Activated CD4-positive, alpha-beta memory T cell treated with anti-CD3 and anti-CD28 coated beads for 36 hours (primary cell): ENCODE measurements around the gene SGCA. TPM values are rescaled to one million over a fixed set of nuclear protein-coding genes. Genes with fewer than 3 reads are reported as not detected.

Source experiments
- CTCF ChIA-PET: fragments of 350-600 bp; sonication (Branson Sonifier 250); formaldehyde crosslinking; loops from one replicate; lab custom pipeline; 2021; ENCODE audit warnings: antibody characterized with exemption, inconsistent platforms; lab: Charles Lee
- POLR2A ChIA-PET: fragments of 350-600 bp; sonication (Branson Sonifier 250); formaldehyde crosslinking; loops from one replicate; lab custom pipeline; 2021; ENCODE audit warnings: antibody characterized with exemption; lab: Charles Lee
- DNase-seq: peaks from one replicate; pipeline ENCODE4 v3.0.0-alpha.2; 2020
- H3K27ac Mint-ChIP-seq: one replicate; pipeline ENCODE4 v1.8.0; 2021; ENCODE audit warnings: mixed read lengths
- H3K27me3 Mint-ChIP-seq: one replicate; pipeline ENCODE4 v1.8.0; 2021; ENCODE audit warnings: mixed read lengths
- H3K36me3 Mint-ChIP-seq: one replicate; pipeline ENCODE4 v1.8.0; 2021; ENCODE audit warnings: mixed read lengths
- H3K4me1 Mint-ChIP-seq: one replicate; pipeline ENCODE4 v1.8.0; 2021; ENCODE audit warnings: low read depth, mixed read lengths
- H3K4me3 Mint-ChIP-seq: one replicate; pipeline ENCODE4 v1.8.0; 2021; ENCODE audit warnings: mild to moderate bottlenecking, mixed read lengths
- H3K9me3 Mint-ChIP-seq: one replicate; pipeline ENCODE4 v1.8.0; 2021; ENCODE audit warnings: mixed read lengths
- intact Hi-C: fragments of 100-400 bp; cut with micrococcal nuclease; formaldehyde crosslinking; loops from one replicate; pipeline ENCODE4 v1.15.1; 2023
- total RNA-seq, 2 experiments: library from RNA; stranded (reverse); gene quantifications; one replicate each; pipeline ENCODE4 v1.2.3, GENCODE V29; 2021

SGCA gene
- total RNA-seq, 2 experiments from 2014 or later = 0.59 TPM; not detected in 1

- ChIA-PET POLR2A (interaction anchor here (1.1 to 1.3 kb wide), 2 partner anchors 26 to 48 kb away, joined by 3 read pairs; no protein-coding TSS in a partner anchor), CTCF (interaction anchor here (0.6 to 2.1 kb wide), 4 partner anchors 19 to 96 kb away, joined by 3 to 9 read pairs (median 4); no protein-coding TSS in a partner anchor)
- Mint-ChIP-seq H3K9me3 (no peaks in the 10 kb centered on the region), H3K27ac (peak overlapping the region; percentile 11), H3K27me3 (peaks cover 1% of the 10 kb centered on the region), H3K4me1 (peaks cover 31% of the 10 kb centered on the region), H3K36me3 (peaks cover 60% of the 10 kb centered on the region), H3K4me3 (no peak overlapping the region)
- DNase-seq = no peak
- intact Hi-C loops = no loop called here
These were observed 29.6 kb upstream of the SGCA start for GRCh38 chr17:50136096-50136687.

GRCh38 chr17:50137042-50137441, 28.8 kb upstream of the SGCA start:
- ChIA-PET POLR2A (interaction anchor here (0.6 to 1.3 kb wide), 3 partner anchors 9 to 49 kb away, joined by 3 read pairs; no protein-coding TSS in a partner anchor), CTCF (interaction anchor here (1.0 to 2.1 kb wide), 3 partner anchors 20 to 63 kb away, joined by 3 to 9 read pairs (median 5); no protein-coding TSS in a partner anchor)
- Mint-ChIP-seq H3K4me1 (peaks cover 33% of the 10 kb centered on the region), H3K27ac (no peak overlapping the region), H3K4me3 (no peak overlapping the region), H3K36me3 (peaks cover 67% of the 10 kb centered on the region), H3K27me3 (no peaks in the 10 kb centered on the region), H3K9me3 (no peaks in the 10 kb centered on the region)
- intact Hi-C loops = no loop called here
- DNase-seq = no peak

DNA sequence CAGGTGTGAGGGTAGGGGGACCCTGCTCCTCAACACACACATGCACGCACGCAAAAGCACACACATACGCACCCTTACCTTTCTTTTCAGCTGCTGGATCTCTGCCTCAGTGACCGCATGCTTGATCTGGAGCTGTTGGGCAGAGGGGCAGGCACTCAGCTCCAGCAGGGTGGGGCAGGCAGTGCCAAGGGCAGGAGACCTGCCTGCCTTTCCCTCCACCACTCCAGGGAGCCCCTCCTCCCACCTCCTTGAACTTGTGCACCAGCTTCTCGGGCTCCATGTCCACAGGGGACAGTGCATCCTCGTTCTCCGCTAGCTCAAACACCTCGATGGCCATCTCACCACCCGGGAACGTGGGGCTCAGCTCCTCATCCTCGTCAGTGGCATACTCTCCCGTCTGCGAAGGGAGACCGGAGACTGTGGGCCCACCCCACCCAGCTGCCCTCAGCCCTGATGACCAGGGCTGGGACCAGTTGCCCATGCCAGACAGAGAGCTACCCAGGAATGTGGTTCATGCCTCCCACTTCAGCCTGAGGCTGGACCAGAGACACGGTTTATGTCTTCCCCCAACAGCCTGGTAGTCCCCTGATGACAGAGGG, 26.5 kb upstream of the SGCA start:
- peaks cover 76% of the 10 kb centered on the region for H3K36me3 Mint-ChIP-seq
- H3K4me3 Mint-ChIP-seq = no peak overlapping the region
- no peaks in the 10 kb centered on the region for H3K27me3 Mint-ChIP-seq
- H3K9me3 Mint-ChIP-seq = no peaks in the 10 kb centered on the region
- no peak for DNase-seq
- intact Hi-C loops = no loop called here
- no peak overlapping the region for H3K27ac Mint-ChIP-seq
- POLR2A ChIA-PET = interaction anchor here (0.8 to 1.2 kb wide), 2 partner anchors 11 to 45 kb away, joined by 4 to 9 read pairs; partner anchors contain the start of gene PPP1R9B
- H3K4me1 Mint-ChIP-seq = peaks cover 49% of the 10 kb centered on the region
- CTCF ChIA-PET = interaction anchor here (0.8 to 3.9 kb wide), 18 partner anchors 9 to 158 kb away, joined by 3 to 48 read pairs (median 12); partner anchors contain the start of genes PPP1R9B, SAMD14 and SGCA

GRCh38 chr17:50139950-50140885, 25.6 kb upstream of the SGCA start:
- Mint-ChIP-seq H3K4me3 (peak overlapping the region; percentile 55), H3K4me1 (peaks cover 58% of the 10 kb centered on the region), H3K27me3 (no peaks in the 10 kb centered on the region), H3K36me3 (peaks cover 81% of the 10 kb centered on the region), H3K9me3 (no peaks in the 10 kb centered on the region), H3K27ac (peak overlapping the region; percentile 77)
- ChIA-PET CTCF (interaction anchor here (0.6 to 3.9 kb wide), 14 partner anchors 8 to 157 kb away, joined by 3 to 48 read pairs (median 13); partner anchors contain the start of genes PPP1R9B and SAMD14), POLR2A (interaction anchor here (1.0 to 1.2 kb wide), 4 partner anchors 8 to 206 kb away, joined by 3 to 9 read pairs (median 3); partner anchors contain the start of gene PPP1R9B)
- peak; percentile 89 for DNase-seq
- intact Hi-C loops = loop anchor here (1.0 kb wide), 2 partner anchors 11 to 21 kb away; no protein-coding TSS in a partner anchor

- intact Hi-C loops = no loop called here
- Mint-ChIP-seq H3K9me3 (no peaks in the 10 kb centered on the region), H3K4me3 (peak overlapping the region; percentile 24), H3K4me1 (peaks cover 68% of the 10 kb centered on the region), H3K27ac (peak overlapping the region; percentile 77), H3K27me3 (no peaks in the 10 kb centered on the region), H3K36me3 (peaks cover 81% of the 10 kb centered on the region)
- ChIA-PET POLR2A (interaction anchor here (1.0 to 1.2 kb wide), 3 partner anchors 9 to 205 kb away, joined by 3 read pairs; no protein-coding TSS in a partner anchor), CTCF (interaction anchor here (1.0 to 3.9 kb wide), 13 partner anchors 7 to 156 kb away, joined by 3 to 48 read pairs (median 14); partner anchors contain the start of genes PPP1R9B and SAMD14)
- DNase-seq = no peak
These were observed 24.6 kb upstream of the SGCA start for GRCh38 chr17:50141026-50141744.

GRCh38 chr17:50141745-50142110, 24.1 kb upstream of the SGCA start:
- Mint-ChIP-seq H3K4me3 (peak overlapping the region; percentile 10), H3K9me3 (no peaks in the 10 kb centered on the region), H3K27ac (peak overlapping the region; percentile 77), H3K36me3 (peaks cover 79% of the 10 kb centered on the region), H3K27me3 (no peaks in the 10 kb centered on the region), H3K4me1 (peaks cover 71% of the 10 kb centered on the region)
- POLR2A ChIA-PET = interaction anchor here (1.2 kb wide), 1 partner anchor 205 kb away, joined by 3 read pairs; no protein-coding TSS in a partner anchor
- intact Hi-C loops = no loop called here
- peak; percentile 37 for DNase-seq
- CTCF ChIA-PET = interaction anchor here (1.2 to 3.9 kb wide), 6 partner anchors 19 to 59 kb away, joined by 3 to 48 read pairs (median 10); no protein-coding TSS in a partner anchor

DNA sequence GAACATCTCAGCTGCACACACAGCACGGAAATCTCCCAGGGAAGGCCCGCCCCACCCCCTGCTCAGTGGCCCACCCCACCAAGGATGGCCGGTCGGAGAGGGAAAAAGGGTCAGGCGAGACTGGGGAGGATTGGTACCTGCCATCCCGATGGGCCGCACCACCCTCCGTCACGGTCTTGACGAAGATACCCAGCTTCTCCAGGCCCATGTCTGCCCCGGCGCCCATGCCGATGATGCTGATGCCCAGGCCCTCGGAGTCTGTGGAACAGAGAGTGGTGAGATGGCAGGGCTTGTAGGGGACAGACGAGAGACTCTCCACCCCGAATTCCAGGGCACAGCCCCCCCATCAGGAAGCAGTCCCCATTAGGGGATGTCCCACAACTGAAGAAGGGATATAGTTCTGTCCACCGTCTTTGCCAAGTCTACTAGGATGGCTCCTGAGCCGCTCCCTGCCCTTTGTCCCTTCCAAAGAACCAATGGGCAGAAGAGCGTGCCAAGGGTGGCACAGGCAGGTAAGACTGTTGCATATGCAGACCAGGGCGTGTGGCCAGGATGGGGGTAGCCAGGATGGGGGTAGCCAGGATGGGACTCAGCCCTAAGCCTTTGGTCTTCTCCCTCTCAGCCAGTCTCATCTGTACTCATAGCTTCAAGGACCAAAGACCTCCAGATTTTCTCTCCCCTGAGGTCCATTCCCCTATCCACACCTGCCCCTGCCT, 22.2 kb upstream of the SGCA start:
- ChIA-PET POLR2A (no interaction called here), CTCF (interaction anchor here (0.6 to 1.7 kb wide), 3 partner anchors 13 to 26 kb away, joined by 3 to 5 read pairs (median 4); partner anchors contain the start of gene SAMD14)
- intact Hi-C loops = no loop called here
- H3K4me3 Mint-ChIP-seq = no peak overlapping the region
- H3K27ac Mint-ChIP-seq = peak overlapping the region; percentile 69
- H3K4me1 Mint-ChIP-seq = peaks cover 80% of the 10 kb centered on the region
- DNase-seq = no peak
- H3K9me3 Mint-ChIP-seq = no peaks in the 10 kb centered on the region
- H3K36me3 Mint-ChIP-seq = peaks cover 77% of the 10 kb centered on the region
- no peaks in the 10 kb centered on the region for H3K27me3 Mint-ChIP-seq

DNA sequence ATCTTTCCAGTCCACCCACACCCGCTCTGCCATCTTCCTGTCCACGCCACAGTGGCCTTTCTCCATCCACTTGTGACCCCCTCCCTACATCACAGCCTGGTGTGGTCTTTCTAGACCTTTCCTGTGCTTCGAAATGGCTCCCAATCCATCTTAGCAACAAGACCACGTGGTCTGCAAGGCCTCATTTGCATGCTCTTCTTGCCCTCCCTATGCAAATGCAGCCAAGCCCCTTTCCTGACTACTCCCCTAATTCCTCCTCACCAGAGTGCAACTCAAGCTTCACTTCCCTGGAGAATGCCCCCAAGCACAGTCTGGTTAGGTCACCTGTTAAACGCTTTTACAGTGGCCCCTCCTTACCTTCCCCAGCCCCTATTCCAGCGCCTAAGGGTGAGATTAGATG, 21.4 kb upstream of the SGCA start:
- peak overlapping the region; percentile 69 for H3K27ac Mint-ChIP-seq
- no peaks in the 10 kb centered on the region for H3K9me3 Mint-ChIP-seq

DNA sequence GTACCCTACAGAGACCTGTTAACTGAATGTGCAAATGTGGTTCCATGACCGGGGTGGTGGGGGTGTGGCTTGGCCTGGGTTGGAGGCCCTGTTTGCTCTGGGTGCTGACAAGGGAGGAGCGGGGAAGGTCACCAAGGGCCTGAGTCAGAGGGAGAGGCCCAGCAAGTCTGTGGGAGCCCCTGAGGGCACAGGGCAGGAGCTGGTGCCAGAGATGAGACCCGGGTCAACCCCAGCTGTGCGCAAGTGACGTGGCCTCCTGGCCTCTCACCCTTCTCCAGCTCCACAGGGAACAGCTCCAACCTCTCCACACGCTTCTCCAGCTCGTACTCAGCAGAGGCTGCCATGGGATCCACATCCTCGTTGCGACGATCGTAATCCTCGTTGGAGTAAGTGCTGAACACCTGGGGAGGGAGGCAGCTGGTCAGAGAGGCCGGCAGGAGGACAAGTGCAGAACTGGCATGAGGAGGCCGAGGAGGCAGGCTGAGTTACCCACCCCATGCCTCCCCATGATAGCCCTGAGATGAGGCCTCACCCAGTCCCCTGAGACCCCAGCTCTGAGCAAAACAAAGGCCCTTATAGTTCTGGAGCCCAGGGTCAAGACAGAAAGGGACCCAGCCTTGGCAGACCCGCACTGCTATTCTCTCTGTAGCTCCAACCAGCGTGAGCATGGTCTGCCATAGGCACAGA, 20.8 kb upstream of the SGCA start:
- Mint-ChIP-seq H3K4me1 (peaks cover 74% of the 10 kb centered on the region), H3K4me3 (peak overlapping the region; percentile 33), H3K27me3 (no peaks in the 10 kb centered on the region), H3K9me3 (no peaks in the 10 kb centered on the region), H3K27ac (peak overlapping the region; percentile 95), H3K36me3 (peaks cover 64% of the 10 kb centered on the region)
- DNase-seq = peak; percentile 66
- CTCF ChIA-PET = interaction anchor here (1.1 to 2.6 kb wide), 4 partner anchors 16 to 51 kb away, joined by 3 to 17 read pairs (median 7); no protein-coding TSS in a partner anchor
- intact Hi-C loops = loop anchor here (5.0 kb wide), 1 partner anchor 88 kb away; the partner anchor contains the start of gene ITGA3
- POLR2A ChIA-PET = no interaction called here

More for the DNA sequence above, 21.4 kb upstream of the SGCA start:
- POLR2A ChIA-PET = no interaction called here
- DNase-seq = no peak
- H3K4me3 Mint-ChIP-seq = no peak overlapping the region
- H3K4me1 Mint-ChIP-seq = peaks cover 80% of the 10 kb centered on the region
- H3K36me3 Mint-ChIP-seq = peaks cover 70% of the 10 kb centered on the region
- CTCF ChIA-PET = interaction anchor here (1.1 to 2.6 kb wide), 3 partner anchors 17 to 29 kb away, joined by 3 to 17 read pairs (median 8); no protein-coding TSS in a partner anchor
- intact Hi-C loops = no loop called here
- no peaks in the 10 kb centered on the region for H3K27me3 Mint-ChIP-seq
